Thymus (tissue), 11 donors: ENCODE data around the gene FAT1. TPM values are rescaled to one million over a fixed set of nuclear protein-coding genes. Genes with fewer than 3 reads are reported as not detected.
A peak's percentile ranks its signal among the peaks of the same experiment; 100 is the strongest.

Experiments used
- DNase-seq, 9 donors: peaks; one replicate each; pipeline ENCODE4 v3.0.0-alpha.2; 2013; ENCODE audit warnings: low spot score in 9 of 9, low read depth in 6 of 9, missing footprints in 1 of 9
- H3K27ac ChIP-seq, 2 donors: one replicate each; pipeline ENCODE4 v1.5.1; 2013; ENCODE audit warnings: control low read depth in 1 of 2, low read depth in 1 of 2, low read length in 1 of 2, mild to moderate bottlenecking in 1 of 2, moderate library complexity in 1 of 2
- H3K27me3 ChIP-seq, 2 donors: one replicate each; pipeline ENCODE4 v1.5.1; 2013; ENCODE audit warnings: low read length in 1 of 2; ENCODE audit not compliant: control insufficient read depth in 2 of 2, insufficient read depth in 1 of 2
- H3K36me3 ChIP-seq, 2 donors: one replicate each; pipeline ENCODE4 v1.5.1; 2013; ENCODE audit warnings: low read length in 1 of 2, mild to moderate bottlenecking in 1 of 2, moderate library complexity in 1 of 2; ENCODE audit not compliant: control insufficient read depth in 2 of 2, insufficient read depth in 2 of 2
- H3K4me1 ChIP-seq, 2 donors: one replicate each; pipeline ENCODE4 v1.5.1; 2013; ENCODE audit warnings: low read length in 2 of 2; ENCODE audit not compliant: control insufficient read depth in 2 of 2, insufficient read depth in 2 of 2
- H3K4me3 ChIP-seq, 2 donors: one replicate each; pipeline ENCODE4 v1.5.1; 2013; ENCODE audit warnings: low read length in 2 of 2, control low read depth in 1 of 2, mild to moderate bottlenecking in 1 of 2
- H3K9me3 ChIP-seq, 2 donors: one replicate each; pipeline ENCODE4 v1.5.1; 2013; ENCODE audit warnings: low read length in 1 of 2, mild to moderate bottlenecking in 1 of 2; ENCODE audit not compliant: control insufficient read depth in 2 of 2, insufficient read depth in 1 of 2
- WGBS: extraction: QIAGEN DNeasy Blood & Tissue Kit; methylation state at CpG from one replicate; pipeline ENCODE4 v1.1.7; 2013; 5-methylcytosine and 5-hydroxymethylcytosine counted together
- polyA plus RNA-seq: library from polyadenylated mRNA; stranded (reverse); fragments of 200-250 nt; gene quantifications from one replicate; pipeline ENCODE4 v1.2.3, GENCODE V29; 2013
- total RNA-seq: library from RNA; stranded (reverse); fragments of 120-200 nt; gene quantifications from one replicate; pipeline ENCODE4 v1.2.4, GENCODE V29; 2013
- donor health status: healthy.

FAT1 gene
- total and polyA plus RNA-seq, 2 donors: 9.0 to 16.1 TPM

DNA sequence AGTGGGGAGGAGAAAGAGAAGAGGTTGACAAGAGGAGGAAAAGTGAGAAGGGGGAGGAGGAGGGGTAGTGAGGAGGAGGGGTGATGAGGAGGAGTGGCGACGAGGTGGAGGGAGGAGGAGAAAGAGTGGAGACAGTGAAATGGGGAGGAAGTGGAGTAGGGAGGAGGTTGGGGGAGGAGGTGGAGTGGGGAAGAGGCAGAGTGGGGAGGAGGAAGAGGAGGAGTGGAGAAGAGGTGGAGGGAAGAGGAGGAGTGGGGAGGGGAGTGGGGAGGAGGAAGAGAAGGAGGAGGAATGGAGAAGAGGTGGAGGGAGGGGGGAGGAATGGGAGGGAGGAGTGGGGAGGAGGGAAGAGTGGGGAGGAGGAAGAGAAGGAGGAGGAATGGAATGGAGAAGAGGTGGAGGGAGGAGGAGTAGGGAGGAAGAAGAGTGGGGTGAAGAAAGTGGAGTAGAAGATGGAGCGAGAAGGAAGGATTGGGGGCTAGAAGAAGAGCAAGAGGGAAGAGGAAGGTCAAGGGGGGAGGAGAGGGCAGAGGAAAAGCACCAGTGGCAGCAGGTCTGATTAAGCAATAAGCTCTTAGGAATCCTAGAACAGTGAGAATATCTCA, 118.3 kb downstream of the FAT1 start:
- Histone ChIP-seq H3K27ac (no peak overlapping the region), H3K9me3 (no peaks in the 10 kb centered on the region), H3K4me1 (no peaks in the 10 kb centered on the region), H3K36me3 (no peaks in the 10 kb centered on the region), H3K4me3 (no peak overlapping the region), H3K27me3 (no peaks in the 10 kb centered on the region)
- 89% methylated on average over 3 of the region's 3 CpGs for WGBS
- DNase-seq: no peak

- 88% methylated on average over 7 of the region's 7 CpGs for WGBS
- DNase-seq: no peak
- Histone ChIP-seq H3K36me3 (no peaks in the 10 kb centered on the region), H3K4me3 (no peak overlapping the region), H3K27ac (no peak overlapping the region), H3K9me3 (no peaks in the 10 kb centered on the region), H3K27me3 (no peaks in the 10 kb centered on the region), H3K4me1 (no peaks in the 10 kb centered on the region)
Measured at GRCh38 chr4:186604124-186604807, 119.4 kb downstream of the FAT1 start.

GRCh38 chr4:186602978-186603377, 120.7 kb downstream of the FAT1 start:
- H3K4me1 ChIP-seq: no peaks in the 10 kb centered on the region
- WGBS: 92% methylated on average over 9 of the region's 9 CpGs
- H3K9me3 ChIP-seq: no peaks in the 10 kb centered on the region
- no peaks in the 10 kb centered on the region for H3K36me3 ChIP-seq
- H3K4me3 ChIP-seq: no peak overlapping the region
- no peak overlapping the region for H3K27ac ChIP-seq
- no peaks in the 10 kb centered on the region for H3K27me3 ChIP-seq
- no peak for DNase-seq

- H3K27me3 ChIP-seq: no peaks in the 10 kb centered on the region
- H3K27ac ChIP-seq: no peak overlapping the region
- H3K4me3 ChIP-seq: no peak overlapping the region
- no peaks in the 10 kb centered on the region for H3K36me3 ChIP-seq
- DNase-seq: no peak
- H3K4me1 ChIP-seq: no peaks in the 10 kb centered on the region
- 97% methylated on average over 10 of the region's 10 CpGs for WGBS
- peaks cover 0 to 4% of the 10 kb centered on the region in 2 donors for H3K9me3 ChIP-seq
Measured at GRCh38 chr4:186599483-186599882, 124.2 kb downstream of the FAT1 start.

GRCh38 chr4:186598686-186599085, 125.0 kb downstream of the FAT1 start:
- no peaks in the 10 kb centered on the region for H3K4me1 ChIP-seq
- WGBS: 84% methylated on average over 7 of the region's 7 CpGs
- peaks cover 0 to 4% of the 10 kb centered on the region in 2 donors for H3K9me3 ChIP-seq
- no peaks in the 10 kb centered on the region for H3K27me3 ChIP-seq
- no peaks in the 10 kb centered on the region for H3K36me3 ChIP-seq
- H3K27ac ChIP-seq: no peak overlapping the region
- no peak overlapping the region for H3K4me3 ChIP-seq
- DNase-seq: peak in 1 of 9 donors; percentile 30

GRCh38 chr4:186596850-186597390, 126.7 kb downstream of the FAT1 start:
- DNase-seq: no peak
- no peak overlapping the region for H3K4me3 ChIP-seq
- H3K36me3 ChIP-seq: no peaks in the 10 kb centered on the region
- H3K27ac ChIP-seq: no peak overlapping the region
- peaks cover 0 to 2% of the 10 kb centered on the region in 2 donors for H3K4me1 ChIP-seq
- peaks cover 0 to 4% of the 10 kb centered on the region in 2 donors for H3K9me3 ChIP-seq
- WGBS: 97% methylated on average over 23 of the region's 23 CpGs
- no peaks in the 10 kb centered on the region for H3K27me3 ChIP-seq

DNA sequence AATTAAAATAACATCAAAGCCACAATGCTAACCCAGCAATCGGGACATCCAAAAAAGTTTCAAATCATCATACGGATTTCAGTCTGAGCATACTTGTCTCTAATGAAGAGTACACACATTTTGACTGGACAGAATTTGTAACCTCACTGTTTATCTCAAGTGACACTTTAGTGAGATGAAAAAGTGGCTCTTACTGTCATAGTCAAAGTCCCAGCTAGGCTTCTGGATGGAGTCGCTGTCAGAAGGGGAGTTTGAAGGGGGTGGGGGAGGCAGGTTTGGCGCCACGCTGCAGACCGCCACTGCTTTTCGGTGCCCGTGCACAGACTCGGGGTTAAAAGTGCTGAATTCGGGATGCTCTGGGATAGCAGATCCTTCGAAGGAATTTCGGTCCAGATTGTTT, 127.3 kb downstream of the FAT1 start:
- H3K4me1 ChIP-seq: peaks cover 0 to 2% of the 10 kb centered on the region in 2 donors
- no peaks in the 10 kb centered on the region for H3K27me3 ChIP-seq
- no peaks in the 10 kb centered on the region for H3K36me3 ChIP-seq
- H3K27ac ChIP-seq: no peak overlapping the region
- peaks cover 0 to 4% of the 10 kb centered on the region in 2 donors for H3K9me3 ChIP-seq
- WGBS: 95% methylated on average over 12 of the region's 12 CpGs
- DNase-seq: no peak
- H3K4me3 ChIP-seq: no peak overlapping the region

GRCh38 chr4:186593587-186593973, 130.1 kb downstream of the FAT1 start:
- Histone ChIP-seq H3K36me3 (no peaks in the 10 kb centered on the region), H3K27ac (no peak overlapping the region), H3K27me3 (no peaks in the 10 kb centered on the region), H3K4me3 (no peak overlapping the region), H3K9me3 (peaks cover 0 to 4% of the 10 kb centered on the region in 2 donors), H3K4me1 (peaks cover 0 to 2% of the 10 kb centered on the region in 2 donors)
- 81% methylated on average over 7 of the region's 7 CpGs for WGBS
- no peak for DNase-seq

GRCh38 chr4:186592966-186593586, 130.6 kb downstream of the FAT1 start:
- peaks cover 0 to 2% of the 10 kb centered on the region in 2 donors for H3K4me1 ChIP-seq
- no peaks in the 10 kb centered on the region for H3K36me3 ChIP-seq
- no peak overlapping the region for H3K27ac ChIP-seq
- no peak for DNase-seq
- H3K9me3 ChIP-seq: peaks cover 0 to 4% of the 10 kb centered on the region in 2 donors
- H3K4me3 ChIP-seq: no peak overlapping the region
- H3K27me3 ChIP-seq: no peaks in the 10 kb centered on the region
- 94% methylated on average over 13 of the region's 13 CpGs for WGBS
